ENCODE measurements around the gene ZDHHC19.
A peak's percentile ranks its signal among the peaks of the same experiment; 100 is the strongest.
"Not testable (repeated sequence)": the region's sequence is repeated elsewhere in the genome, so short reads cannot be mapped to it uniquely, and the experiment has no call there.

Gene ZDHHC19

DNA sequence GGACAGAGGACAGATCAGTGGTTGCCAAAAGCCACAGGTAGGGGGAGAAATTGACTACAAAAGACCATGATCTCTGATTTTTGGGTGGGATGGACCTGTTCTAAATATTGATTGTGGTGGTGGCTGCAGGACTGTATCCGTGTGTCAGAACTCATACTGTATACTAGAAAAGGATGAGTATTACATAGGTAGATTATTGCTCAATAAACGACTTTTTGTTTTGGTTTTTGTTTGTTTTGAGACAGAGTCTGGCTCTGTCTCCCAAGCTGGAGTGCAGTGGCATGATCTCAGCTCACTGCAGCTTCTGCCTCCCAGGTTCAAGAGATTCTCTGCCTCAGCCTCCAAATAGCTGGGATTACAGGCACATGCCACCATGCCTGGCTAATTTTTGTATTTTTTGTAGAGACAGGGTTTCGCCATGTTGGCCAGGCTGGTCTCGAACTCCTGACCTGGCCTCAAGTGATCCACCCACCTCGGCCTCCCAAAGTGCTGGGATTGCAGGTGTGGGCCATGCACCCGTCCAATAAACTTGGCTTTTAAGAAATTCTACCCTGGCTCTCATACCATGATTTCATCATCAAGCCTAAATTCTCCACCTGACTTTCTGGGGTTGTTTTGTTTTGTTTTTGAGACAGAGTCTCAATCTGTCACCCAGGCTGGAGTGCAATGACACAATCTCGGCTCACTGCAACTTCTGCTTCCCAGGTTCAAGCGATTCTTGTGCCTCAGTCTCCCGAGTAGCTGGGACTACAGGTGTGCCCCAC, 5.6 kb downstream of the ZDHHC19 start:
- not testable (repeated sequence) for H3K4me3 ChIP-seq (ENCODE audit: low read depth, low read length)

DNA sequence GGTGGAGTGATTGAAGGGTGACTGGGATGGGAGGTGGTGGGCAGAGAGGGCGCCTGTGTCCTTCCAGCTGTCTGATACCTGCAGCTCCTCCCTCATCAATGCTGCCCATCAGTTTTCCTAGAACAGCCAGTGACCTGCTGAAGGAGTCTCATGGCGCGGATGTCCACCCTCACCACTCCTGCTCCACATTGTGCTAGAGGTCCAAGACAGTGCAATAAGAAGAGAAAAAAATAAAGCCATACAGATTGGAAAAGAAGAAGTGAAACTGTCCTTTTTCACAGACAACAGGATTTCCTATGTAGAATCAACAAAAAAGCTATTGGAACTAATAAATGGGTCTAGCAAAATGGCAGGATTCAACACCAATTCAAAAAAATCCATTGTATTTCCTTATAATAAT, 7.4 kb downstream of the ZDHHC19 start:
- no peak overlapping the region for H3K4me3 ChIP-seq (ENCODE audit: low read depth, low read length)

DNA sequence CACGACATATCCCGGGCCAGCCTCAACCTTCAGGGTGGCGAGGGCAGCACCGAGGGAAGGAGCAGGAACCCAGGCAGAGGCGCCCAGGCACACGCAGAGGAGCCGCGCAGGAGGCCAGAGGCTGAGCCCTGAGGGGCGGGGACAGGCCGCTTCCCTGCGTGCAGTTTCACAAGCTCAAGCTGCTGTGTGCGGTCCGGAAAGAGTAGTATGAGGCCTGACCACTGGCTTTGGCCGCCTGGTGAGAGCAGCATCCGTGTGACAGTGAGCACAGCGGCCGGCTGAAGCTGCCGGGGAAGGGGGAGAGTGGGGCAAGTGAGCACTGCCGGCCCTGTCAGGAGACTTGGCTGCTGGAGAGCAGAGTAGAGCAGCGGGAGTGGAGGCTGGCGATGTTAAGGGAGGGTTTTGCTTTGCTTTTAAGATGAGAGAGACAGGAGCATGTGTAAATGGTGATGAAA, 8.7 kb downstream of the ZDHHC19 start:
- H3K4me3 ChIP-seq (ENCODE audit: low read depth, low read length), result no peak overlapping the region

DNA sequence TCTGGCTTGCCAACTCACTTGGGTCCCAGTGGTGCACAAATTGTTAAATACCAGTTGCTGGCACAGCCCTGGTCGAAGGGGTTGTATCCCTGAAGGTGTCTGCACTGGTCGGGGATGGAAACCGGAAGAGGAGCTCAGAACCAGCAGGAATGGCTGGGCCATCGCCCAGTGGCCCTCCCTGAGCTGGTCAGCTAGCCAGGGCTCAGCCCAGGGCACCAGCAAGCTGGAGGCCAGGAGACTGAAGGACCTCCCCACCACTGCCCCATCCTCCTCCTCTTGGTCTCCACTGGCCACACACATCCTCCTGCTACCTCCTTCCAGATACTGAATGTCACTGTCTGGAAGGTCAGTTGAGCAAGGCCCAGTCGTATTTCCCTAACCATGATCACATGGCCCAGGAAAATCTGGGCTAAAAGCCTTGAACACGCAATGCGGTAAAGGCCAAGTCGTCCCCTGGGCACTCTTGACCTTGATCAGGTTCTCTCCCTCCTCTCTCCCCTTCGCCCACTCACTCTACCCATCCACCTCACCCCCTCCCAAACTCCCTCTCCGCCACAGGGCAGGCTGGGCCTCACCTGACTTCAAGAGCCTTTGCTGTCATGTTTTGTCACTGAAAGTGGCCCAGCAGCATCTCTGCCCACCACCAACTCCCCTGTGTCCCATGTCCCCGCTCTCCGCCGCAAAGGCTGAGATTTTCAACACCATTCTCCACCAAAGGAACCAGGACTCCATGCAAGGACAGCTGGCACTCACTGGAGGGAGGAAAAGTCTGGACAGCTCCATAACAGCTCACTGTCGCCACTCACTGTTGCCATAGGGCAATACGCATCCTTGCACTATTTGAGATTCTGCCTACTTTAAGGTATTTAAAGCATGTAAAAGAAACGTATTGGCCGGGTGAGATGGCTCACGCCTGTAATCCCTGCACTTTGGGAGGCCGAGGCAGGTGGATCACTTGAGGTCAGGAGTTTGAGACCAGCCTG, 12.1 kb downstream of the ZDHHC19 start:
- peak overlapping the region; percentile 2 for H3K4me3 ChIP-seq (ENCODE audit: low read depth, low read length)

DNA sequence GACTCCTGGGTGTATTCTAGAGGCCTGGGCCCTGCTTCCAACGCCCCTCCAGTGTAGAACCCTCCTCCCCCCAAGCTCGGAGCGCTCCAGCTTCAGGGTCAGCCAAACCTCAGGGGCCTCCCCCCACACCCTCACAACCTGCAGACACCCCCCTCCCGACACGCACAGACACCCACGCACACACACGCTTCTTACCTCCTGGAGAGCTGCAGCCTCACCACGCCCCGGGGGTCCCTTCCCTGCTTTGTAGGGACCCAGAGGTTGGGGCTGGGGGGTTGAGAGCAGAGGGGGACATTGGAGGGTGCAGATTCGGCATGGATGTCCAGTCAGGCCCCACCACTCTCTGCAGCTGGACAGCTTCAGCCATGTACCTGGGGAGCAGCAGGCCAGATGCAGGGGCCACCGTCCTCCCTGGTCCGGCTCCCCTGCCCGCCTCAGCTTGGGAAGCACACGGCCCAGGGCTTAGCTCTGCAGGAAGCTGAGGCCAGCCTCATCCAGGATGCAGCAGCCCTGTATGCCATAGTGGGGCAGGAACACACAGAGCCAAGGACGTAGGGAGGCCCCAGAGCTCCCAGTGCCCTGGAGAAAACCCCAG, 13.0 kb downstream of the ZDHHC19 start:
- no peak overlapping the region for H3K4me3 ChIP-seq (ENCODE audit: low read depth, low read length)

DNA sequence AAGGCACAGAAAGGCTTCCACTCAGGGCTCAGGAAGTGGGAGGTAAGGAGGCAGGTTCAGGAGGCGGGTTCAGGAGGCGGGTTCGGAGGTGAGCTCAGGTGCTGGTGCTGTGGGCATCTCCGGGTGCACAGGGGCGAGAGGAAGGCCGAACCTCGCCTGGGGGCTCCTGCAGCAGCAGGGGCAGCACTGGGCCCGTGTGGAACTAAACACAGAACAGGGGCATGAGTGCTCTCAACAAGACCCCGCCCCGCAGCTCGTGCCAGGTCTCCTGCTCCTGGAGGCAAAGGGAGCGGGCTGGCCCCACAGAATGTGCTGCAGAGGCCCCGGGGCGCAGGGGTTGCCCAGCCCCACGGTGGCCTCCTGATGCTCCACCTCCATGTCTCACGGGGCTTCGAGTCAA, 13.7 kb downstream of the ZDHHC19 start:
- no peak overlapping the region for H3K4me3 ChIP-seq (ENCODE audit: low read depth, low read length)

DNA sequence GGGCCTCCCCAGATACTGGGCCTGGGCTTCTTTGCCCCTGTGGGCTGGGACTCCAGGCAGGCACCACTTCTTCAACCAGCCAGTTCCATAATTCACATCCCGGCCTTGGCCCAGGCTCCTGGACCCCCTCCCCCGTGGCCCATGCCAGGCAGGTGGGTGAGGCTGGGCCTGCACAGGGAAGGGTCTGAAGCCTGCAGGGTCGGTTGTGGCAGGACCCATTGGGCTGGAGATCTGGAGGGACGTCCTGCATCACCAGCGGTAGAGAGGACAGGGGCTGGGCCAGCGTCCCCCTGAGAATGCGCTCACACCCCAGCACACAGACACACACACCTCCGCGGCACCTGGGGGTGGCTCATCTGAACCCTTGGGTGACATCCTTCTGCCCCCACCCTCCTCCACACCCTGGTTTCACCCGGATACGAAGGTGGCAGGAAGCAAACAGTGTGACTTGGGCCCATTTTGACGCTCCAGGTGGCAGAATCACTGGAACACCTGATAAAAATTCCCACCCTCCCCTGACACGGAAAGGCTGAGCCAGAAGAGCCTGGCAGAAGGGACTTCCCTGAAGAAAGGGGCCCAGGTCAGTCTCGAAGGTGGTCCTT, 15.4 kb downstream of the ZDHHC19 start:
- no peak overlapping the region for H3K4me3 ChIP-seq (ENCODE audit: low read depth, low read length)

DNA sequence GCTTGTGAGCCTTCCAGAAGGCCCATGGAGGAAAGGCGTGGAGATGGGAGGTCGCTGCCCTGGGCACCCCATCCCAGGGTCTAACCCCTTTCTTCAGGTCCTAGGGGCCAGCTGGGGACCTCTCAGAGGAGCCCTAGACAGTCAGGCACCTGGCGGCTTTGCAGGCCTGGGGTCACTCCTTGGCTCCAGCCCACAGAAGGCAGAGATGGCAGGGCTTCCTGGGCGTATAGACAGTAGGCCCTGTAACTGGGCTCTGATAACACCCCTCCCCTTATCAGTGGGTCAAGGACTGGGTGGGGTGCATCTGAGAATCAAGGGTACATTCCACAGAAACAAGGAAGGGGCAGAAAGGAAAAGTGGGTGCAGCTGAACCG, 16.7 kb downstream of the ZDHHC19 start:
- H3K4me3 ChIP-seq (ENCODE audit: low read depth, low read length), result no peak overlapping the region

DNA sequence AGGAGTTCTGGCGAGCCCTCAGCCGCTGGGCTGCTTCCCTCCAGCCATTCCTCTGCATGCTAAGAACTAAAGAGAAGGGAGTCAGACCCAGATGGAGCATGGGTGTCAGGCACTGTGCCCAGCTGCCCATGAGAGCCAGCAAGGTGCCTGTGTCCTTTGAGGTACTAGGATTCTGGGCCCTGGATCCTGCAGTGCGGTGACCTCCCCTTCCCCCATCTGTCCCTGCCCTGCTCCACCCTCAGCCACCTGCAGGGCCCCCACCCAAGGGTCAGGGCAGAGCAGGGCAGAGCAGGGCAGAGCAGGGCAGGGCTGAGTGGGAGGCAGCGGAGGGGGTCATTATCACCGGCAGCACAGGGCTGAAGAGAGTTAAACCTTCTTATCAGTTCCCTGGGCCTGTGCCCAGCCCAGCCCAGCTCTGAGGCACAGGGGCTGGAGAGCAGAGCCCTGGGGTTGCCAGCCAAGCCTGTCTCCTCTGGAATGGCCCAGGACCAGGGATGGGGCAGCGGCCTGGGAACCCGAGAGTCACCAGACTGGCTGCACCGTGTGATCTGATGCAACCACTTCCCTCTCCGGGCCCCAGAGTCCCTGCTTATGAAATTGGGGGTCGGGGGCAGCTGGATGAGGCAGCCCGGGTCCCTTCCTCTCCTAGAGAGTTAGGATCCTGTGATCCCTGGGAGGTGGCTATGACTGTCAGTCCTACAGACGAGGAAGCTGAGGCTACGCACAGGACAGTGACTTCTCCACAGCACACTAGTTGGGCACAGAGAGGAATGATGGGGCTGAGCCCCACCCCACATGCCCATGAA, 17.3 kb downstream of the ZDHHC19 start:
- no peak overlapping the region for H3K4me3 ChIP-seq (ENCODE audit: low read depth, low read length)

DNA sequence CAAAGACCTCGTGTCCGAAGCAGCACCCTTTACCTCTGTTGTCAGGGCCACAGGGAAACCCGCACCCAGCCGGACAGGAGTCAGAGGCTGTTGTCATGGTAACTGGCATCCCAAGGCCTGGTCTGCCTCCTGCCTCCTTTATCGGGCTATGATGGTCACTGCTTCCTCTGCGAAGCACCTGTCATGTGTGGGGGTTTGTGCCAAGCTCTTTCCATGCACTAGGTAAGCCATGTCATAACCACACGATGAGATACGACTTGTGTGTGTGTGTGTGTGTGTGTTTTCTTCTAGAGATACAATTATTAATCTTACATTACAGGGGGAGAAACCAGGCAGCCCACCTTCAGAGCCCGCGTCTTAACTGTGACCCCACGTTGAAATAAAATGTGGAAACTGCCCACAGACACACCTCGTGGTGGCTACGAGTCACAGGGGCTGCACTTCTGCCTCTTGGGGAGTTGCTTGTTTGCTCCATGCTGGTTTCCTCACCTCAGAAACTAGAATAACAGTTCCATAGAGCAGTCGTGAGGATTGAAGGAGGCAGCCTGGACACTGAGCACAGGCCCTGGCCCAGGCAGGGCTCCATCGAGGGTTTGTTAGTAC, 18.0 kb downstream of the ZDHHC19 start:
- no peak overlapping the region for H3K4me3 ChIP-seq (ENCODE audit: low read depth, low read length)

DNA sequence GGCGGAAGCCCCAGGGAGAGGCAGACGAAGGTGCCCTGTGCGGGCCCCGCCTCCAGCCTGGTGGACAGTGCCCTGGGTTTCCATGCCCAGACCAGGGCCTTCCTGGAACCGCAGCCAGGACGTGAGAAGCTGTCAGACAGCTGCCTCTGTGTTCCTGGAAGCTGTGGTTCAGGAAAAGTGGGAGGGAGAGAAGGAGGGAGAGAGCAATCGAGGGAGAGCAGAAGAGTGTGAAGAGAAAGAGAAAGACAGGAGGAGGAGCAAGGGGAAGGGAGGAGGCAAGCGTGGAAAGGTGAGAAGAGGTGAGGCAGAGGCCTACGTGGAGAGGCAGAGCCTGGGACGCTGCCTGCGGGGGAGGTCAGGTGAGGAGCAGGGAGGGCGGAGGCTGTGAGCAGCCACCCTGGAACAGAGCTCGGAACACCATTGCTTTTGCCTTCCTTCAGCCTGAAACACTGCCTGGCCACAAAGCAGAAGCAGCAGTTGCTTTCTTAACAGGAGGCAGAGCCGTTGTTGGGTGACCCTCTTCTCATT, 18.6 kb downstream of the ZDHHC19 start:
- no peak overlapping the region for H3K4me3 ChIP-seq (ENCODE audit: low read depth, low read length)

DNA sequence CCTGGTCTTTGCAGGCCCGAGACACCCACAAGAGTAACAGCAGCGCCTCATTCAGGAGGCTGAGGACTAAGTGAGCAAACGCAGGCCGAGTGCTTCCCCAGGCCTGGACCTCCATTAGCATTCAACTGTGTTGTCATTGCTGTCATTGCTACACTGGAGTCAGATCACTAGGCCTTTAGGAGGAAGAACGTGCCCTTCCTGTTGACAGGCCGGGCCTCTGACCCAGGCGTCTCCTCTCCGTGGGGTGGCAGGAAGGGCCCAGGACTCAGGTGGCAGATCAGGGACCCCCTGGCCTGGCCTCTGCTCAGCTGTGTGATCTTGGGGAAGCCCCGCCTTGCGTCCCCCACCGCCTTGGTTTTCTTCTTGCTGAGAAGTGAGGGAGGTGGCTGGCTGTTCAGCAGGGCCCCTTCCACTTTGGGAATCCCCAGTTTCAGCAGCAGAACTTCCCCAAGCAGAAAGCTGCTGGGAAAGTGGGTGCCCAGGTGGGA, 19.1 kb downstream of the ZDHHC19 start:
- no peak overlapping the region for H3K4me3 ChIP-seq (ENCODE audit: low read depth, low read length)

DNA sequence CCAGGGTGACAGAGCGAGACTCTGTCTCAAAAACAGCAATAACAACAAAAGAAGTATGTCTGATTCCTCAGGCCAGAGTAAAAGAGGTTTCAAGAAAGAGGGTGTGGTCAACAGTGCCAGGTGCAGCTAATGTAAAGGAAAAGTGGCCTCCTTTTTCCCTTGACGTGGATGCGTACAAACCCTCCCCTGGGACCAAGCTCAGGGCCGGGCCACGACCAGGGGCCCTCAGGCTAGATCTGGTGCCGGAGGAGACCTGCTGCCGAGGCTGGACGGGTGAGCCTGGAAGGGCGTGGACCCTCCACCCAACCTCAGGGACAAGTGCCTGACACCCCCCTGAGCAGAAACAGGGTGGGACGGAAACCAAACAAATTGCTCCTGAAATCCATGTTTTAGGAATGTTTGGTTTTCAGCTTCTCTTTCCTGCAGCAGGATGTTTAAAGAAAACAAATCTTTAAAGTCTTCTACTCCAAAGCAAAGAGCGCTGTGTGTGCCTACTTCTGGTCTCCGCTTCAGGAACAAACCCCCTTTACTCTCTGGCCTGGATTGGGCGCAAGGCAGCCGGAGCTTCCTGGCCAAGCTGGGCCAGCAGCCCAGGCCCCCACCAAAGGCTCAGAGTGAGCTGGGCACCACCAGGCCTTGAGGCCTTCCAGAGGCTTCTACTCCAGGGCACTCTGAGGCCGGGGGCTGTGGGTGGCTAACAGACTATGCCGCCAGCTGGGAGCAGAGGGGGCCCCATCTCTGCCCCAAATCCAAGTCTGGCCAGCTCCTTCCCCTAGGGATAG, 21.4 kb downstream of the ZDHHC19 start:
- H3K4me3 ChIP-seq (ENCODE audit: low read depth, low read length), result no peak overlapping the region

DNA sequence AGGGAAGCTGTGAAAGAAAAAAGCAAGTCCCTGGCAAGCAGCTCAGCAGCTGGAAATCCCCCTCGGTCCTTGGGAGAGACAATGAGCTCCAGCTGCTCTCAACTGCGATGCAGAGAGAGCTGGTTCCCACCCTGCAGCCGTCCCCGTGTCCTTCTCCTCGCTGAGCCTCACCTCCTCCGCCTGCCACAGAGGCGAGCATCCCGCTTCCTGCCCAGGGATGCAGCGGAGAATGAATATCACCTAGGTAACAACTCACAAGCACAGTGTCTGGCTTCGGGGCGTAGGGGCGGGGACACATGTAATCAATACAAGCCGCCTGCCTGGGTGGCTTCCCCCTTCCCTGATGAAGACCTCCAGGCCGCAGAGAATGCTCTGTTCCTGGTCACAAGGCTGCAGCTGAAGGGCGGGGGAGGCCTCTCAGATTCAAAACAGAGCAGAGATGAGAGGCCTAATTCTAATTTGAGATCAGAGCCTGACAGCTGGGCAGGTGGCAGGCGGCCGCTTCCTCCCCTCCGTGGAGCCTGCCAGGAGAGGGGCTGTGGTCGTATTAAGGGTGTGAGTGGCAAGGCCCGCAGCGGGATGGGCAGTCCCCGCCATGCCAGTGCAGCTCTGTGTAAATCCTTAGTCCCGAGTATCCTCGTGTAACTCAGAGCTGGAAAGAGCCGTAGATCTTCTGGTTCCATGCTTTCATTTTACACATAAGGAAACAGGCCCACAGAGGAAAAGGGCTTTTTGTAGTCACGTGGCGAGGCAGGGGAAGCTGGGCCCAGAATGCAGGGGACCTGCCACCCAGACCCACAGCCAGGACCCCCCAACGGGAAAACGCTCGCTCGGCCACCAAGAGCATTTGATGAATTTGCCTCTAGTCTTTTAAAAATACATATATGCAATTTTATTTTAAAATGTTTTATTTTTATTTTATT, 24.3 kb downstream of the ZDHHC19 start:
- no peak overlapping the region for H3K4me3 ChIP-seq (ENCODE audit: low read depth, low read length)

DNA sequence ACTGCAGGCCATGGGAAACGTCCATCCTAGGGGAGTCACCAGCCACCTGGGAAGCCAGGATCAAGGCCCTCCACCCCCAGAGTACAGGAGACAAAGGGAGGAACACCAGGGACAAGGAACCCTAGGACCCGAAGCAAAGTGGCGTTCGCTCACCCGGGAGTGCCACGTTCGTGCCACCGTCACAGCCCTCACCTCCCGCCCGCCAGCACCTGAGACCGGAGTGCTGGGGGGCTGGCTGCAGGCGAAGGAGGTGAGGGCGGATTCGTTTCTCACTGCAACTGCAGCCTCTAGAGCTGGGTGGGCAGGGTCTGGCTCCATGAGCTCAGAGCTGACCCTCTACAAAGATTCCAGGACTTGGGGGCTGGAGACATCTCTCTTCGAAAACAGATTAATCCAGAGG, 26.3 kb downstream of the ZDHHC19 start:
- no peak overlapping the region for H3K4me3 ChIP-seq (ENCODE audit: low read depth, low read length)

DNA sequence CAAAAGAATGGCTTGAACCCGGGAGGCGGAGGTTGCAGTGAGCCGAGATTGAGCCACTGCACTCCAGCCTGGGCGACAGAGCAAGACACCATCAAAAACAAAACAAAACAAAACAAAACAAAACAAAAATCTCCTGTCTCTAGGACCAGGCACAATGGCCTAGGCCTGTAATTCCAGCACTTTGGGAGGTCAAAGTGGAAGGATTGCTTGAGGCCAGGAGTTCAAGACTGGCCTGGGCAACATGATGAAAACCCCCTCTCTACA, 27.1 kb downstream of the ZDHHC19 start:
- not testable (repeated sequence) for H3K4me3 ChIP-seq (ENCODE audit: low read depth, low read length)

DNA sequence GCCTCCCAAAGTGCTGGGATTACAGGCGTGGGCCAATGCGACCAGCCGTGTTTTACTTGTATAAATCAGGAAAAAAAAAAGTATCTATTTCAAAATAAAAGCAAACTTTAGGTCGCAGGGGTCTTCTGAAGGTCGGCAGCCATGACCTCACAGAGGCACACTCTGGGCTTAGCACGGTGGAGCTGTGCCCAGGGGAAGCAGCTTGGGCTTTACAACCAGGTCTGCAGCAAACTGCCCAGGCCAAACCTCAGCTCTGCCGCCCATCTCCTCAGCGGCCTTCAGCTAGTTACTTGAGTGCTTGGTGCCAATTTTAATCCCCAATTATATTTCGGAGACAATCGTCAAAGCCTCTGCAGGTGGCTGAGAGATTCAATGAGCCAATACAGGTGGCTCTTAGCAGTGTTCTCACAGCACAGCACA, 30.1 kb downstream of the ZDHHC19 start:
- no peak overlapping the region for H3K4me3 ChIP-seq (ENCODE audit: low read depth, low read length)

DNA sequence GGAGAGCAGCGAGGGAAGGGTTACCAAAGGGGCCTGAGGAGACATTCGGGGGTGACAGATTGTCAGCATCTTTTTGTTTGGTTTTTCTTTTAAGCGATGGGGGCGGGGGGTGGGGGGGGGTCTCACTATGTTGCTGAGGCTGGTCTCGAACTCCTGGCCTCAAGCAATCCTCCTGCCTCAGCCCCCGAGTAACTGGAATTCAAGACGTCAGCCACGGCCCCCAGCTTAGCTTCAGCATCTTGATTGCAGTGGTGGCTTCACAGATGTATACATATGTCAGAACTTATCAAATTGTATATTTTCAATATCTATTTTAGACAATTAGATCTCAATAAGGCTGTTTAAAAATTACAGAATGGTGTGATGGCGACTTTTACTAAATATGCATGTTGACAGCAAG, 30.9 kb downstream of the ZDHHC19 start:
- H3K4me3 ChIP-seq (ENCODE audit: low read depth, low read length), result no peak overlapping the region

Measured in iPS-11a (cell line).